Gastrocnemius medialis (tissue), 4 donors: Measurements from ENCODE around the gene PUS3.

Source experiments
- POLR2A ChIP-seq, 2 donors: fragments of 450-650 bp; IDR thresholded peaks; one replicate each; pipeline ENCODE4 v1.6.1; 2017; ENCODE audit warnings: antibody characterized with exemption in 2 of 2, mild to moderate bottlenecking in 2 of 2, moderate library complexity in 2 of 2
- TF ChIP-seq, protein P1 (sequence below), 5 experiments: fragments of 450-650 bp in 3 of 5; fragments of 200-600 bp in 2 of 5; sonication (generic) in 2 of 5; IDR thresholded peaks in 4 of 5; conservative IDR thresholded peaks in 1 of 5; 1 replicate in 4 of 5; 2 replicates in 1 of 5; pipeline ENCODE4 v1.5.1; 2016 to 2019; ENCODE audit warnings: antibody characterized with exemption in 5 of 5, mild to moderate bottlenecking in 3 of 5, moderate library complexity in 3 of 5

- TF ChIP-seq, protein P1, sequence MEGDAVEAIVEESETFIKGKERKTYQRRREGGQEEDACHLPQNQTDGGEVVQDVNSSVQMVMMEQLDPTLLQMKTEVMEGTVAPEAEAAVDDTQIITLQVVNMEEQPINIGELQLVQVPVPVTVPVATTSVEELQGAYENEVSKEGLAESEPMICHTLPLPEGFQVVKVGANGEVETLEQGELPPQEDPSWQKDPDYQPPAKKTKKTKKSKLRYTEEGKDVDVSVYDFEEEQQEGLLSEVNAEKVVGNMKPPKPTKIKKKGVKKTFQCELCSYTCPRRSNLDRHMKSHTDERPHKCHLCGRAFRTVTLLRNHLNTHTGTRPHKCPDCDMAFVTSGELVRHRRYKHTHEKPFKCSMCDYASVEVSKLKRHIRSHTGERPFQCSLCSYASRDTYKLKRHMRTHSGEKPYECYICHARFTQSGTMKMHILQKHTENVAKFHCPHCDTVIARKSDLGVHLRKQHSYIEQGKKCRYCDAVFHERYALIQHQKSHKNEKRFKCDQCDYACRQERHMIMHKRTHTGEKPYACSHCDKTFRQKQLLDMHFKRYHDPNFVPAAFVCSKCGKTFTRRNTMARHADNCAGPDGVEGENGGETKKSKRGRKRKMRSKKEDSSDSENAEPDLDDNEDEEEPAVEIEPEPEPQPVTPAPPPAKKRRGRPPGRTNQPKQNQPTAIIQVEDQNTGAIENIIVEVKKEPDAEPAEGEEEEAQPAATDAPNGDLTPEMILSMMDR (IDR thresholded peaks at IDR 0.05 in 4 of 5, conservative IDR thresholded peaks at IDR 0.05 in 1 of 5), result no peak
- no peak for TF ChIP-seq POLR2A (IDR thresholded peaks at IDR 0.05)
Measured at GRCh38 chr11:125930076-125930450, 27.1 kb upstream of the PUS3 start.
